Transverse colon (tissue), 4 donors: ENCODE data around the gene ST8SIA1. TPM values are rescaled to one million over a fixed set of nuclear protein-coding genes. Genes with fewer than 3 reads are reported as not detected.

Experiments
- DNase-seq: peaks from one replicate; pipeline ENCODE4 v3.0.0-alpha.2; 2019
- H3K27ac ChIP-seq, 4 donors: fragments of 200-600 bp; sonication (generic); 2 replicates each; pipeline ENCODE4 v1.5.1; 2016 to 2018; ENCODE audit warnings: inconsistent platforms in 4 of 4
- H3K27me3 ChIP-seq: fragments of 200-600 bp; sonication (generic); 2 replicates; pipeline ENCODE4 v1.5.1; 2017; ENCODE audit warnings: inconsistent platforms
- H3K36me3 ChIP-seq, 4 donors: fragments of 200-600 bp; sonication (generic); 2 replicates each; pipeline ENCODE4 v1.5.1; 2017 to 2019; ENCODE audit warnings: inconsistent platforms in 4 of 4
- H3K4me1 ChIP-seq, 4 donors: fragments of 200-600 bp; sonication (generic); 2 replicates each; pipeline ENCODE4 v1.5.1; 2017 to 2020; ENCODE audit warnings: inconsistent platforms in 4 of 4
- H3K4me3 ChIP-seq, 4 donors: fragments of 200-600 bp; sonication (generic); 1 replicate in 1 of 4; 2 replicates in 3 of 4; pipeline versions ENCODE4 v1.5.1 to v1.6.1; 2017 to 2019; ENCODE audit warnings: inconsistent platforms in 4 of 4
- H3K9me3 ChIP-seq, 2 donors: fragments of 200-600 bp; sonication (generic); 2 replicates each; pipeline ENCODE4 v1.5.1; 2017 to 2019; ENCODE audit warnings: inconsistent platforms in 2 of 2
- EP300 ChIP-seq: sonication (generic); formaldehyde crosslinking; IDR thresholded peaks from one replicate; pipeline ENCODE4 v1.6.1; 2017; ENCODE audit warnings: antibody characterized with exemption, low read depth
- POLR2A ChIP-seq: fragments of 450-650 bp; IDR thresholded peaks from one replicate; pipeline ENCODE4 v1.6.1; 2016; ENCODE audit warnings: antibody characterized with exemption, mild to moderate bottlenecking, moderate library complexity
- POLR2AphosphoS5 ChIP-seq, 3 donors: sonication (generic); formaldehyde crosslinking; IDR thresholded peaks; one replicate each; pipeline ENCODE4 v1.6.1; 2016; ENCODE audit warnings: antibody characterized with exemption in 3 of 3
- WGBS, 2 donors: methylation state at CpG; one replicate each; pipeline ENCODE4 v1.1.5; 2018; ENCODE audit warnings: low coverage in 1 of 2; 5-methylcytosine and 5-hydroxymethylcytosine counted together
- in situ Hi-C, 4 donors: fragments of 200-750 bp; cut with MboI; loops; one replicate each; pipeline versions ENCODE4 v1.15.0 to v1.15.1; 2017; ENCODE audit warnings: low sequenced_read_pairs in 3 of 4, low pct_ligation_motif_present in 1 of 4, low pct_unique_long_range_greater_than_20kb in 1 of 4
- intact Hi-C: fragments of 100-400 bp; cut with DNase I; formaldehyde crosslinking; loops from one replicate; pipeline ENCODE4 v1.15.1; 2023; ENCODE audit warnings: low total_unique reads
- total RNA-seq, 4 donors: library from RNA; depleted of rRNA; stranded (reverse); fragments of >200 nt; gene quantifications; one replicate each; pipeline ENCODE4 v1.1.0, GENCODE V29; 2016
- TF ChIP-seq, protein P1 (sequence below), 5 experiments: fragments of 200-600 bp in 3 of 5; fragments of 450-650 bp in 2 of 5; sonication (generic) in 3 of 5; IDR thresholded peaks; 1 replicate in 2 of 5; 2 replicates in 3 of 5; pipeline ENCODE4 v1.5.1; 2016 to 2017; ENCODE audit warnings: antibody characterized with exemption in 5 of 5, inconsistent platforms in 3 of 5, mild to moderate bottlenecking in 2 of 5, moderate library complexity in 1 of 5

ST8SIA1 gene
- total RNA-seq, 4 donors from 2014 or later = 1.4 to 4.5 (median 3.9) TPM

DNA sequence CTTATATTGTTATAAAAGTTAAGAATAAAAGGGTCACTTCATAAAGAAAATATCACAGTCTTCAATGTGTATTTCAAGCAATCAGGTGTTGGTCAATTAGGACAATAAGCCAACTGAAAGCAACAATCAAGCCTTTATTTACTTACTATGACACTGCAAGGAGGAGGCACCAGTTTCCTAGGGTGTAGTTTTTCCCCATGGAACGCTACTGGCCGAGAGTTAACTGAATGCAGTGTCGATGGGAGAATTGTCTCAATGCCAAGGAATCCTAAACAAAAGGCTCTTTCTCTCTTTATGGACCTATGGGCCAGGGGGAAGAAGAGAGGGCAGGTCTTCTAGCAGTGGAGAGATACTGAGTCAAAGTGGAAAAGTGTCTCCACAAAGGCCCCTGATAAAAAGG, 146.1 kb downstream of the ST8SIA1 start:
- Histone ChIP-seq H3K4me3 (no peak overlapping the region), H3K36me3 (no peaks in the 10 kb centered on the region), H3K9me3 (no peaks in the 10 kb centered on the region), H3K4me1 (no peaks in the 10 kb centered on the region), H3K27ac (no peak overlapping the region), H3K27me3 (no peaks in the 10 kb centered on the region)
- no peak for DNase-seq
- in situ Hi-C loops = no loop called here
- intact Hi-C loops = no loop called here
- no peak for TF ChIP-seq EP300
- TF ChIP-seq POLR2A = no peak
- 55% methylated on average over 3 of the region's 3 CpGs; no CpG with 5 or more reads in 1 of the 2 donors for WGBS, 2 donors

DNA sequence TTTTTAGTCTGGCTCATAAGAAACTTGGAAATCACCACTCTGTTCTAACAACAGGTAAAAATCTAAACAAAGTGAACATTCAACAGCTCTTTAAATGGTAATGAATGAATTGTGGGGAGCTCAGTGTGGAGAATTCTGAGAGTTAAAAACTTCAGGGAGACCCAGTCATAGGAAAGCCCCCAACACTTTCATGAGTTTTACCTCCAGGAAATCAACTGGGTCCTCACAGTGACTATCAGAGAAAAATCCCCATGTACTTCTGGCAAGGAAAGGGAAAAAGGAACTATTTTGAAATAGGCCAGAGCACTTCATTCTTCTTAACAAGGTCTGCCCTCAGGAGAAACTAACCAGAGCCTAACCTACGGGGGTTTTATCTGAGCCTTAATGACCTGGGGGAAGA, 153.8 kb downstream of the ST8SIA1 start:
- WGBS, 2 donors = 57% methylated on average over 1 of the region's 1 CpG; no CpG with 5 or more reads in 1 of the 2 donors

DNA sequence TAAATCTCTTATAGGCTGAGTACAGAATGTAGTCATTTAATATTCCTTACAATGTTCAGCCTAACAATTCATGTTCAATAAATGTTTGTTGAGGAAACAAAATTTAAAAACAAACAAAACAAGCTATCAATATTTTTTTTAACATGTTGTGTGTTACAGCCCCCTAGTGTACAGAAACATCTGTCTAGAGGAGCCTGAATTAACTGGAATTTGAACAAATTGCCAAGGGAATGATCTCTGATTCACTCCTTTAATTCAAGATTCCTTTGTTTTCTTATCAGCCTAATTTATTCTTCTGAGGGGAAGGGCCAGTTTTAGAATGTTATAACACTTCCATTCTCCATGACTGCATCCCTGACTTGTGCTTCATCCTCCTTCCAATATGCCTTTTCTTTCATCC, 161.3 kb downstream of the ST8SIA1 start:
- no peaks in the 10 kb centered on the region for H3K36me3 ChIP-seq
- TF ChIP-seq, protein P1, sequence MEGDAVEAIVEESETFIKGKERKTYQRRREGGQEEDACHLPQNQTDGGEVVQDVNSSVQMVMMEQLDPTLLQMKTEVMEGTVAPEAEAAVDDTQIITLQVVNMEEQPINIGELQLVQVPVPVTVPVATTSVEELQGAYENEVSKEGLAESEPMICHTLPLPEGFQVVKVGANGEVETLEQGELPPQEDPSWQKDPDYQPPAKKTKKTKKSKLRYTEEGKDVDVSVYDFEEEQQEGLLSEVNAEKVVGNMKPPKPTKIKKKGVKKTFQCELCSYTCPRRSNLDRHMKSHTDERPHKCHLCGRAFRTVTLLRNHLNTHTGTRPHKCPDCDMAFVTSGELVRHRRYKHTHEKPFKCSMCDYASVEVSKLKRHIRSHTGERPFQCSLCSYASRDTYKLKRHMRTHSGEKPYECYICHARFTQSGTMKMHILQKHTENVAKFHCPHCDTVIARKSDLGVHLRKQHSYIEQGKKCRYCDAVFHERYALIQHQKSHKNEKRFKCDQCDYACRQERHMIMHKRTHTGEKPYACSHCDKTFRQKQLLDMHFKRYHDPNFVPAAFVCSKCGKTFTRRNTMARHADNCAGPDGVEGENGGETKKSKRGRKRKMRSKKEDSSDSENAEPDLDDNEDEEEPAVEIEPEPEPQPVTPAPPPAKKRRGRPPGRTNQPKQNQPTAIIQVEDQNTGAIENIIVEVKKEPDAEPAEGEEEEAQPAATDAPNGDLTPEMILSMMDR (IDR thresholded peaks at IDR 0.05) = no peak
- TF ChIP-seq POLR2A (no peak), POLR2AphosphoS5 (IDR thresholded peaks at IDR 0.05) (no peak), EP300 (no peak)
- H3K4me1 ChIP-seq = no peaks in the 10 kb centered on the region
- DNase-seq = no peak
- no peaks in the 10 kb centered on the region for H3K27me3 ChIP-seq
- H3K4me3 ChIP-seq = no peak overlapping the region
- in situ Hi-C loops (no loop called here), intact Hi-C loops (no loop called here)
- no peaks in the 10 kb centered on the region for H3K9me3 ChIP-seq
- H3K27ac ChIP-seq = no peak overlapping the region

More for the DNA sequence above, 153.8 kb downstream of the ST8SIA1 start:
- no peak for DNase-seq
- Histone ChIP-seq H3K36me3 (no peaks in the 10 kb centered on the region), H3K9me3 (no peaks in the 10 kb centered on the region), H3K27me3 (no peaks in the 10 kb centered on the region), H3K27ac (no peak overlapping the region), H3K4me3 (no peak overlapping the region), H3K4me1 (no peaks in the 10 kb centered on the region)
- intact Hi-C loops (no loop called here), in situ Hi-C loops (no loop called here)
- TF ChIP-seq, protein P1 (IDR thresholded peaks at IDR 0.05) = no peak
- TF ChIP-seq POLR2A (no peak), POLR2AphosphoS5 (IDR thresholded peaks at IDR 0.05) (no peak), EP300 (no peak)

DNA sequence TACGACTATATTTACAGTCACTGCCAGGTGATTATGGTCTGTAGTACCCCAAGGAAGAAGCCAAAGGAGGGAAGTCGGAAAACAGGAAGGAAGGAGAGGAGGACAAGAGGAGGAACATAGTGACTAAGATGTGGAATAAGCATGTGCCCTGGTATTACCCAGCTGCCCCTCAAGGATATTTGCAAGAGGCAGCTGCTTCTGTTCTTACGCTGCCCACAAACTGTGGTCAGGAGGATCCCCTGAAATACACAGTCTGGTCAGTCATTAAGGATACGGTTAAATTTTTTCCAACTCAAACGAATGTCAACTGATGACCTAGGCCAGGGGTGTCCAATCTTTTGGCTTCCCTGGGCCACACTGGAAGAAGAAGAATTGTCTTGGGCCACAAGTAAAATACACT, 162.0 kb downstream of the ST8SIA1 start:
- 65 to 72% methylated on average over 4 to 5 of the region's 5 CpGs for WGBS, 2 donors
- in situ Hi-C loops = no loop called here
- Histone ChIP-seq H3K27me3 (no peaks in the 10 kb centered on the region), H3K4me1 (no peaks in the 10 kb centered on the region), H3K4me3 (no peak overlapping the region), H3K36me3 (no peaks in the 10 kb centered on the region), H3K27ac (no peak overlapping the region), H3K9me3 (no peaks in the 10 kb centered on the region)
- intact Hi-C loops = no loop called here
- TF ChIP-seq EP300 = no peak
- TF ChIP-seq POLR2A = no peak
- TF ChIP-seq, protein P1 (IDR thresholded peaks at IDR 0.05) = no peak
- DNase-seq = no peak

DNA sequence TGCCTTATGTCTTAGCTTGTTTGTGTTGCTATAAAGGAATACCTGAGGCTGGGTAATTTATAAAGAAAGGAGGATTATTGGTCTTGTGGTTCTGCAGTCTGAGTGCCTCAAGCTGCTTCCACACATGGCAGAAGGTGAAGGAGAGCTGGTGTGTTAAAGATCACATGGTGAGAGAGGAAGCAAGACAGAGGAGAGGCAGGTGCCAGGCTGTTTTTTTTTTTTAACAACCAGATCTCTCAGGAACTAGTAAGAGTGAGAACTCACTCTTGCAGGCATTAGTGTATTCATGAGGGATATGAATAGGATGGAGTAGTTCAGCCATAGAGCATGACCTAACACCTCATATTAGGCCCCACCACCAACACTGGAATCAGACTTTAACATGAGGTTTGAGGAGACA, 165.1 kb downstream of the ST8SIA1 start:
- TF ChIP-seq, protein P1 (IDR thresholded peaks at IDR 0.05) = no peak
- TF ChIP-seq POLR2A (no peak), EP300 (no peak), POLR2AphosphoS5 (IDR thresholded peaks at IDR 0.05) (no peak)
- Histone ChIP-seq H3K36me3 (no peaks in the 10 kb centered on the region), H3K27me3 (no peaks in the 10 kb centered on the region), H3K4me1 (no peaks in the 10 kb centered on the region), H3K4me3 (no peak overlapping the region), H3K27ac (no peak overlapping the region), H3K9me3 (no peaks in the 10 kb centered on the region)
- in situ Hi-C loops (no loop called here), intact Hi-C loops (no loop called here)
- no peak for DNase-seq
